Loucy (cell line): ENCODE results near the gene RGS12.

Source experiments
- CTCF ChIP-seq: fragments of 200-600 bp; sonication (generic); conservative IDR thresholded peaks from 2 replicates; pipeline ENCODE4 v1.5.1; 2014; ENCODE audit warnings: mild to moderate bottlenecking, antibody characterized with exemption, low read length
- EZH2phosphoT487 ChIP-seq: fragments of 200-600 bp; IDR thresholded peaks from 2 replicates; pipeline ENCODE4 v1.6.1; 2018; ENCODE audit warnings: antibody characterized with exemption, mild to moderate bottlenecking, moderate library complexity, borderline replicate concordance

- TF ChIP-seq CTCF (no peak), EZH2phosphoT487 (no peak)
Measured at GRCh38 chr4:3249711-3250437, 42.9 kb upstream of the RGS12 start.
